Loucy (cell line): ENCODE results near the gene CYP27A1.

Experiments
- H2AFZ ChIP-seq: fragments of 200-600 bp; sonication (generic); 2 replicates; pipeline ENCODE4 v1.6.0; 2016; ENCODE audit warnings: antibody characterized with exemption, mild to moderate bottlenecking, low read length, moderate library complexity
- H3F3A ChIP-seq: fragments of 200-600 bp; 2 replicates; pipeline ENCODE4 v1.6.0; 2016; ENCODE audit warnings: antibody characterized with exemption, low read depth, mild to moderate bottlenecking
- H3K27me3 ChIP-seq: fragments of 200-600 bp; sonication (generic); 2 replicates; pipeline ENCODE4 v1.6.1; 2014; ENCODE audit warnings: low read length, mild to moderate bottlenecking; ENCODE audit not compliant: insufficient read depth, poor library complexity, severe bottlenecking
- H3K36me3 ChIP-seq: fragments of 200-600 bp; sonication (generic); 2 replicates; pipeline ENCODE4 v1.6.1; 2016; ENCODE audit warnings: low read length; ENCODE audit not compliant: insufficient read depth
- H3K4me1 ChIP-seq: fragments of 200-600 bp; sonication (generic); 2 replicates; pipeline ENCODE4 v1.5.1; 2014; ENCODE audit warnings: low read length, mild to moderate bottlenecking; ENCODE audit not compliant: insufficient read depth, poor library complexity, severe bottlenecking
- H3K4me2 ChIP-seq: fragments of 200-600 bp; sonication (generic); 2 replicates; pipeline ENCODE4 v1.6.0; 2014; ENCODE audit warnings: antibody characterized with exemption, low read length, low read depth, mild to moderate bottlenecking; ENCODE audit not compliant: poor library complexity, severe bottlenecking
- H3K4me3 ChIP-seq: fragments of 200-600 bp; sonication (generic); 2 replicates; pipeline ENCODE4 v1.5.1; 2014; ENCODE audit warnings: low read length, mild to moderate bottlenecking, mixed read lengths; ENCODE audit not compliant: poor library complexity, severe bottlenecking
- H3K79me2 ChIP-seq: fragments of 200-600 bp; sonication (generic); 2 replicates; pipeline ENCODE4 v1.6.1; 2014; ENCODE audit warnings: low read length; ENCODE audit not compliant: insufficient read depth
- H3K9ac ChIP-seq: fragments of 200-600 bp; sonication (generic); 2 replicates; pipeline ENCODE4 v1.6.0; 2014; ENCODE audit warnings: mild to moderate bottlenecking, low read depth, low read length, moderate library complexity; ENCODE audit not compliant: poor library complexity, severe bottlenecking
- H3K9me2 ChIP-seq: fragments of 200-600 bp; sonication (generic); replicated peaks from 2 replicates; pipeline ENCODE4 v1.6.1; 2016; ENCODE audit warnings: low read depth, low read length, mixed read lengths
- H3K9me3 ChIP-seq: fragments of 200-600 bp; sonication (generic); 2 replicates; pipeline ENCODE4 v1.6.1; 2014; ENCODE audit warnings: mild to moderate bottlenecking, antibody characterized with exemption, low read length, low read depth; ENCODE audit not compliant: insufficient read depth
- H4K20me1 ChIP-seq: fragments of 200-600 bp; sonication (generic); 2 replicates; pipeline ENCODE4 v1.6.0; 2014; ENCODE audit warnings: antibody characterized with exemption, low read length, mild to moderate bottlenecking; ENCODE audit not compliant: insufficient read depth, poor library complexity, severe bottlenecking
- CTCF ChIP-seq: fragments of 200-600 bp; sonication (generic); conservative IDR thresholded peaks from 2 replicates; pipeline ENCODE4 v1.5.1; 2014; ENCODE audit warnings: mild to moderate bottlenecking, antibody characterized with exemption, low read length
- EZH2phosphoT487 ChIP-seq: fragments of 200-600 bp; IDR thresholded peaks from 2 replicates; pipeline ENCODE4 v1.6.1; 2018; ENCODE audit warnings: antibody characterized with exemption, mild to moderate bottlenecking, moderate library complexity, borderline replicate concordance

CYP27A1 gene

GRCh38 chr2:218746960-218747359 lies 35.0 kb upstream of the CYP27A1 start:
- no peak overlapping the region for H3K4me3 ChIP-seq
- H4K20me1 ChIP-seq, result no peaks in the 10 kb centered on the region
- peaks cover 81% of the 10 kb centered on the region for H3K36me3 ChIP-seq
- no peaks in the 10 kb centered on the region for H3F3A ChIP-seq
- TF ChIP-seq EZH2phosphoT487, result no peak
- no peak for TF ChIP-seq CTCF
- no peaks in the 10 kb centered on the region for H3K27me3 ChIP-seq
- no peak overlapping the region for H3K4me2 ChIP-seq
- no peaks in the 10 kb centered on the region for H3K4me1 ChIP-seq
- H3K79me2 ChIP-seq, result no peaks in the 10 kb centered on the region
- no peaks in the 10 kb centered on the region for H3K9me2 ChIP-seq
- no peaks in the 10 kb centered on the region for H3K9me3 ChIP-seq
- no peak overlapping the region for H3K9ac ChIP-seq
- H2AFZ ChIP-seq, result no peak overlapping the region

GRCh38 chr2:218748741-218749441 lies 33.1 kb upstream of the CYP27A1 start:
- H3K27me3 ChIP-seq, result no peaks in the 10 kb centered on the region
- H3K9ac ChIP-seq, result no peak overlapping the region
- no peaks in the 10 kb centered on the region for H3K79me2 ChIP-seq
- no peaks in the 10 kb centered on the region for H3K9me3 ChIP-seq
- H2AFZ ChIP-seq, result no peak overlapping the region
- H4K20me1 ChIP-seq, result no peaks in the 10 kb centered on the region
- H3K4me3 ChIP-seq, result no peak overlapping the region
- H3K4me1 ChIP-seq, result no peaks in the 10 kb centered on the region
- no peak overlapping the region for H3K4me2 ChIP-seq
- no peaks in the 10 kb centered on the region for H3K9me2 ChIP-seq
- TF ChIP-seq EZH2phosphoT487 (no peak), CTCF (no peak)
- H3F3A ChIP-seq, result no peaks in the 10 kb centered on the region
- H3K36me3 ChIP-seq, result peaks cover 86% of the 10 kb centered on the region

- Histone ChIP-seq H3K9me2 (no peaks in the 10 kb centered on the region), H3K4me1 (no peaks in the 10 kb centered on the region), H3K79me2 (no peaks in the 10 kb centered on the region), H3K4me3 (no peak overlapping the region), H3K4me2 (no peak overlapping the region), H3K9ac (no peak overlapping the region), H3K9me3 (no peaks in the 10 kb centered on the region), H3K36me3 (peaks cover 63% of the 10 kb centered on the region; the same call in 1 of the 2 replicates), H3K27me3 (no peaks in the 10 kb centered on the region), H4K20me1 (no peaks in the 10 kb centered on the region), H3F3A (no peaks in the 10 kb centered on the region), H2AFZ (no peak overlapping the region)
- no peak for TF ChIP-seq EZH2phosphoT487
- TF ChIP-seq CTCF, result no peak
These were observed 27.7 kb upstream of the CYP27A1 start for GRCh38 chr2:218754201-218754600.
